Measurements from ENCODE around the gene MCHR1.
A peak's percentile ranks its signal among the peaks of the same experiment; 100 is the strongest.
"Not testable (repeated sequence)": the region's sequence is repeated elsewhere in the genome, so short reads cannot be mapped to it uniquely, and the experiment has no call there.

MCHR1 gene

DNA sequence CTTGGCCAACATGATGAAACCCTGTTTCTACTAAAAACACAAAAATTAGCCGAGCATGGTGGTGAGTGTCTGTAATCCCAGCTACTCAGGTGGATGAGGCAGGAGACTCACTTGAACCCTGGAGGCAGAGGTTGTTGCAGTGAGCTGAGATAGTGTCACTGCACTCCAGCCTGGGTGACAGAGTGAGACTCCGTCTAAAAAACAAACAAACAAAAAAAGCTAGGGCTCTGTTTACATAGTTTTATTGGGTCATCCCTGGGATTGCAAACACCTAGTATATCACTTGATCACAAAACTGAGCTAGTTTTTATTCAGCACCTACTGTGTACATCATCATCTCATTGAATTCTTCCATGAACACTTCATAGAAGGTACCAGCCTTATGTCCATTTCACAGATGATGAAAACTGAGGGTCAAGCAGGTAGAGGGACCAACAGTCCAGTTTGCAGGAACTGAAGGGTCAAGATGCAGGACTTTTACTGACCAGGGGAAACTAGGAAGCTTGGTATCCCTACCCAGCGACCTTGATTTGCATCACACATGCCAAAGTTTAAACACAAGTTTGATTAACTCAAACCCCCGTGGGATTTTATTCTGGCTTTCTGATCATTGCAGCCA lies 33.6 kb upstream of the MCHR1 start:
- H3K4me1 Mint-ChIP-seq = no peaks in the 10 kb centered on the region
- no peaks in the 10 kb centered on the region for H3K36me3 Mint-ChIP-seq (ENCODE audit: insufficient read depth)
- ATAC-seq (replicated peaks; ENCODE audit: extremely low read depth, poor library complexity, severe bottlenecking) (no peak), DNase-seq (ENCODE audit: low spot score in 2 of 2) (no peak)
- no peak overlapping the region for H3K27ac Mint-ChIP-seq (ENCODE audit: low read depth)
- no peaks in the 10 kb centered on the region for H3K27me3 Mint-ChIP-seq
- H3K4me3 Mint-ChIP-seq = no peak overlapping the region
- no peaks in the 10 kb centered on the region for H3K9me3 Mint-ChIP-seq

DNA sequence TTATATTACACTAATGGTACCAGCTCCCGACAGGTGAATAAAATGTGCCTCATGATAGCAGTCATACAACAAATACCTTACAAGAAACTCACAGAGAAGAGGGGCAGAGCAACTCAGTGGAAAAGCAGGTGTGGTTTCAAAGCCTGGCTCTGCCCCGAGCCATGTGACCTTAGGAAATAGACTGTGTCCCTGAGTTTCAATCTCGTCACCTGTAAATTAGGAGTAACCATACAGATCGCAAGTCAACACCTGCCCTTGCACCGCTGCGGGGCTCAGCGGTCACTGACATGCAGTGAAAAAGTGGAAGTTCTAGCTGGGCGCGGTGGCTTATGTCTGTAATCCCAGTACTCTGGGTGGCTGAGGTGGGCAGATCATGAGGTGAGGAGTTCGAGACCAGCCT lies 30.9 kb upstream of the MCHR1 start:
- DNase-seq (ENCODE audit: low spot score in 2 of 2) = no peak
- no peaks in the 10 kb centered on the region for H3K9me3 Mint-ChIP-seq
- no peak overlapping the region for H3K4me3 Mint-ChIP-seq
- H3K27ac Mint-ChIP-seq (ENCODE audit: low read depth) = no peak overlapping the region
- H3K4me1 Mint-ChIP-seq = peaks cover 9% of the 10 kb centered on the region
- no peaks in the 10 kb centered on the region for H3K27me3 Mint-ChIP-seq
- H3K36me3 Mint-ChIP-seq (ENCODE audit: insufficient read depth) = peaks cover 2% of the 10 kb centered on the region
- ATAC-seq (replicated peaks; ENCODE audit: extremely low read depth, poor library complexity, severe bottlenecking) = no peak

DNA sequence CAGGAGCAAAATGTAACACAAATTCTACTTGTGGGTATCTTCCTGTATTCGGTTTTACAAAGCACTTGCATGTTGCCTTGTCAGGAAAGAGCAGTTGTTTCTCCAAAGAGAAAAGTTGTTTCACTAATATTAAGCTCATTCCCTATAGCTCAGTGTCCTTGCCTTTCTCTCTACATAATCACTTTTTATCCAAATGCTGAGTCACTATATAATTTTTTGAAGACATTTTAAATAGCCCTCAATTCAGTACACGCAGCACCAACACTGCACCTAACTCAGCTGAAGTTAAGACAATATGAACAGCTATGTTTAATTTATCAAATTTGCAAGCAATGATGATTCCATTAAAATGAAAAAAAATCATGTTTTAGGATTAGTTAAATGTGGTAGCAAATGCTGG lies 28.2 kb upstream of the MCHR1 start:
- ATAC-seq (replicated peaks; ENCODE audit: extremely low read depth, poor library complexity, severe bottlenecking) (no peak), DNase-seq (ENCODE audit: low spot score in 2 of 2) (no peak)
- no peak overlapping the region for H3K27ac Mint-ChIP-seq (ENCODE audit: low read depth)
- H3K27me3 Mint-ChIP-seq = no peaks in the 10 kb centered on the region
- no peaks in the 10 kb centered on the region for H3K9me3 Mint-ChIP-seq
- peaks cover 9% of the 10 kb centered on the region for H3K4me1 Mint-ChIP-seq
- peaks cover 2% of the 10 kb centered on the region for H3K36me3 Mint-ChIP-seq (ENCODE audit: insufficient read depth)
- H3K4me3 Mint-ChIP-seq = no peak overlapping the region

DNA sequence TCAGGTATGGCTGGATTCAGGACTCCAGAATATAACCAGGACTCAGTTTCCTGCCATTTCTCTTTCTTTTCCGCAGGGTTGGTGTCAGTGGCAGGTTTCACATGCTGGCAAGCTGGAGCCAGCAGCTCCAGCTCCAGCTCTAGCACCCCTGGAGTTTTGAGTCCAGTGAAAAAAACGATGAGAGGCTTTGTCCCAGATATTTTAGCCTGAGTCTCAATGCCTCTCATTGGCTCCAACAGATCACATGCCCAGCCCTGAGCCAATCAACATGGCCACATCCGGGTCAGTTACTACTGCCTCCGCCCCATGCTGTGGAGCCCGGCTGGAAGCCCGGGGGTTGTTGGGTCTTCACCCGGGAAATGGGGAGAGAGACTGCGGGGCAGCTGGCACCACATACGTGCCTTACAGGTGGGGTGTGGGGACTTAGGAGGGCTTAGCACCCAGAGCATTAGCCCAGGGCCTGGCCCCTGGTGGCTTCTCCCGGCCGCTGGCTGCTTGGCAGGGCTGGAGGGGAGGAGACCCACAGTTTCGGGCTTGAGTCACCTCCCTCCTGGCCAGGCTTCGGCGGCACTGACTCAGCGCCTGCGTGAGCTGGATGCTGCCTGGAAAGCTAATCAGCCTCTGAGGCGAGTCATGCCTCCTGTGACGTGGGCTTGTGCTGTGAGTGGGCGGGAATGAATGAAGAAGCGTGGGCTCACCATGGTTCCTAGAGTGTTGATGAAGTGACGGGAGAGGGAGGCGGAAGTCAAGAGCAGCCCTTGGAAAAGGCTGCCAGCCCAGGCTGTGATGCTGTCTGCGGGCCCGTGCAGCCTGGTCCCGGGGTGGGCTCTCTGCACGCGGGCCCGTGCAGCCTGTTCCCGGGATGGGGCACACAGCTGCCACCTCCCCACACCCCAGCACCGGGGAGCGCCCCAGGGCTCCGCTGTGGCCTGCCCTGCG lies 27.5 kb upstream of the MCHR1 start:
- Mint-ChIP-seq H3K4me3 (peak overlapping the region; percentile 81), H3K27ac (ENCODE audit: low read depth) (peak overlapping the region; percentile 85), H3K9me3 (no peaks in the 10 kb centered on the region), H3K4me1 (peaks cover 9% of the 10 kb centered on the region), H3K36me3 (ENCODE audit: insufficient read depth) (peaks cover 2% of the 10 kb centered on the region), H3K27me3 (no peaks in the 10 kb centered on the region)
- peak; percentile 89 for ATAC-seq (replicated peaks; ENCODE audit: extremely low read depth, poor library complexity, severe bottlenecking)
- peak; percentile 33 to 48 for DNase-seq (ENCODE audit: low spot score in 2 of 2)

DNA sequence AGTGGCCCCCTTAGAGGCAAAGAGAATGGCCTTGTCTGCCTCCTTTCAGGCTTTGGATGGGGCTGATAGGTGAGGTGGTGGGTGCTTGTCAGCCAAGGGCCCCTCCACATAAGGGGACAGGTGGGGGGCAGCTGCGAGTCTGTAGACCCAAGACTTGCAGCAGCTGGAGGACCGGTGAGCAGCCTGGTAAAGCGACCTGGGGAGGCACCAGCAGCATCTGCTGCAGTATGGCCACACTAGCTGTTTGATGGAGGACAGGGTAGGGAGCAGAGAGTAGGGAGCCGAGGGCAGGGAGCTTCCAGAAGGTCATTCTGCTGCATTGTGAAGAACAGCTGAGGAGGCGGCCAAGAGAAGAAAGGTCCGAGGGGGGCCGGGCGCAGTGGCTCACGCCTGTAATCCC lies 25.9 kb upstream of the MCHR1 start:
- Mint-ChIP-seq H3K27me3 (no peaks in the 10 kb centered on the region), H3K27ac (ENCODE audit: low read depth) (no peak overlapping the region), H3K4me1 (peaks cover 9% of the 10 kb centered on the region), H3K4me3 (no peak overlapping the region), H3K36me3 (ENCODE audit: insufficient read depth) (peaks cover 2% of the 10 kb centered on the region), H3K9me3 (no peaks in the 10 kb centered on the region)
- no peak for DNase-seq (ENCODE audit: low spot score in 2 of 2)
- no peak for ATAC-seq (replicated peaks; ENCODE audit: extremely low read depth, poor library complexity, severe bottlenecking)

DNA sequence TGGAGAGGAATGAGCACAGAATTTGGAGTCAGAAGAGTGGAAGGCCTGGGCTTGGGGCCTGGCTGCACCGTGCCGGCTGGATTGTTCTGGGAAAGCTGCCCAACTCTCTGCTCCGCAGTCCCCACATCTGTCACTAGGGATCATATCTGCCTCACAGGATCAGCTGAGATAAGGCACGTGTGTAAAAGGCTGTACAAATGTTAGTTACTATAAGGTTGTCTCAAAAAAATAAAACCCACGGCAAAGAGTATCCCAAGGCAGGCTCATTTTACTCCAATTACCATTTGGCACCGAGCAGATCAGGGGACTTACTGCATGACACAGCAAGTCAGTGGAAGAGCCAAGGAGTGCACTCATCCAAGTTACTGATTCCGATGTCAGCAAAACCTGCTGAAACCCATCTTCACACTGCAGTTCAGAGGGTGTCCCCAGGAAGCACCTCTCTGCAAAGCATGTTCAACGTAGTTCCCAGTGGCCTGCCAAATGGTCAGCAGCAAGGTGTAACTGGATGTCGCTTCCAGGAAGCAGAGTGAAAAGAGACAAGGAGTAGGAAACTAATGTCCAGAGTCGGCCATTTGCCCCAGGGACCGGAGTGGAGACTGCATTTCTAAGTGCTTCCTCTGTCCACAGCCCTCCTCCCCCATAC lies 24.6 kb upstream of the MCHR1 start:
- Mint-ChIP-seq H3K9me3 (no peaks in the 10 kb centered on the region), H3K4me1 (peaks cover 9% of the 10 kb centered on the region), H3K27ac (ENCODE audit: low read depth) (no peak overlapping the region), H3K4me3 (no peak overlapping the region), H3K27me3 (no peaks in the 10 kb centered on the region), H3K36me3 (ENCODE audit: insufficient read depth) (peaks cover 2% of the 10 kb centered on the region)
- no peak for DNase-seq (ENCODE audit: low spot score in 2 of 2)
- ATAC-seq (replicated peaks; ENCODE audit: extremely low read depth, poor library complexity, severe bottlenecking) = no peak

DNA sequence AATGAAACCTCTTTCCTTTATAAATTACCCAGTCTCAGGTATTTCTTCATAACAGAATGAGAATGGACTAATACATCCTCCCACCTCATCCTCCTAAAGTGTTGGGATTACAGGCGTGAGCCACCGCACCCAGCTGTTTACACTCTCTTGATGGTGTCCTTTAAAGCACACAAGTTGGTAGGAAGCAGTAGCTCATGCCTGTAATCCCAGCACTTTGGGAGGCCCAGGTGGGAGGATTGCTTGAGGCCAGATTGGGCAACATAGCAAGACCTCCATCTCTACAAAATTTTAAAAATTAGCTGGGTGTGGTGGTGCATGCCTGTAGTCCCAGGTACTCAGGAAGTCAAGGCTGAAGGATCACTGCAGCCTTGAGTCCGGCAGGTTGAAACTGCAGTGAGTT lies 23.3 kb upstream of the MCHR1 start:
- not testable (repeated sequence) for DNase-seq (ENCODE audit: low spot score in 2 of 2); H3K9me3 Mint-ChIP-seq; H3K27me3 Mint-ChIP-seq; H3K4me3 Mint-ChIP-seq; H3K36me3 Mint-ChIP-seq (ENCODE audit: insufficient read depth); ATAC-seq (replicated peaks; ENCODE audit: extremely low read depth, poor library complexity, severe bottlenecking); H3K27ac Mint-ChIP-seq (ENCODE audit: low read depth); H3K4me1 Mint-ChIP-seq

DNA sequence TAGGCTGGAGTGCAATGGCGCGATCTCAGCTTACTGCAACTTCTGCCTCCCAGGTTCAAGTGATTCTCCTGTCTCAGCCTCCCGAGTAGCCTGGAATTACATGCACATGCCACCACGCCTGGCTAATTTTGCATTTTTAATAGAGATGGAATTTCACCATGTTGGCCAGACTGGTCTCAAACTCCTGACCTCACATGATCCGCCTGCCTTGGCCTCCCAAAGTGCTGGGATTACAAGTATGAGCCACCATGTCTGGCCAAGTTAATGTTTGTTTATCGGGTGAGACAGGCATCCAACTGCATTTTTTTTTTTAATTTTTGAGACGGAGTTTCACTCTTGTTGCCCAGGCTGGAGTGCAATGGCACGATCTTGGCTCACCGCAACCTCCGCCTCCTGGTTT lies 22.6 kb upstream of the MCHR1 start:
- not testable (repeated sequence) for DNase-seq (ENCODE audit: low spot score in 2 of 2); H3K36me3 Mint-ChIP-seq (ENCODE audit: insufficient read depth); H3K27ac Mint-ChIP-seq (ENCODE audit: low read depth); H3K9me3 Mint-ChIP-seq; H3K4me1 Mint-ChIP-seq; ATAC-seq (replicated peaks; ENCODE audit: extremely low read depth, poor library complexity, severe bottlenecking); H3K27me3 Mint-ChIP-seq; H3K4me3 Mint-ChIP-seq

DNA sequence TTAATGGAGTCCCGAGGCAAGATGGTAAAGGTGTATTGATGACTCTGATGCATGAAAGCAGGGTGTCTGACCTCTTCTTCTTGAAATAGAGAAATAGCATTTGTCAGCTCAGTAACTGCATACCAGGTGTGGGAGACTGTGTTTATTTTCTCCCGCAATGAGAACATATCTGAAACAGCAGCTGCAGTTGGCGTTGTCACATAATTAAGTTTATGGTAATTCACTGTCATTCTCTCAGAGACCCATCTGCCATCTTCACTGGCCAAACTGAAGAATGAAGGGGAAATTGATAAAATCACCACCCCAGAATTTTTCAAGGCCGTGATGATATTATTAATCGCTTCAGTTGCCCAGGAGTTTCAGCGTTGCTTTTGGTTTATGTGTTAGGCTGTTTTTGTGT lies 20.1 kb upstream of the MCHR1 start:
- ATAC-seq (replicated peaks; ENCODE audit: extremely low read depth, poor library complexity, severe bottlenecking) (no peak), DNase-seq (ENCODE audit: low spot score in 2 of 2) (no peak)
- H3K27me3 Mint-ChIP-seq = no peaks in the 10 kb centered on the region
- no peaks in the 10 kb centered on the region for H3K4me1 Mint-ChIP-seq
- H3K9me3 Mint-ChIP-seq = no peaks in the 10 kb centered on the region
- no peaks in the 10 kb centered on the region for H3K36me3 Mint-ChIP-seq (ENCODE audit: insufficient read depth)
- H3K4me3 Mint-ChIP-seq = no peak overlapping the region
- no peak overlapping the region for H3K27ac Mint-ChIP-seq (ENCODE audit: low read depth)

DNA sequence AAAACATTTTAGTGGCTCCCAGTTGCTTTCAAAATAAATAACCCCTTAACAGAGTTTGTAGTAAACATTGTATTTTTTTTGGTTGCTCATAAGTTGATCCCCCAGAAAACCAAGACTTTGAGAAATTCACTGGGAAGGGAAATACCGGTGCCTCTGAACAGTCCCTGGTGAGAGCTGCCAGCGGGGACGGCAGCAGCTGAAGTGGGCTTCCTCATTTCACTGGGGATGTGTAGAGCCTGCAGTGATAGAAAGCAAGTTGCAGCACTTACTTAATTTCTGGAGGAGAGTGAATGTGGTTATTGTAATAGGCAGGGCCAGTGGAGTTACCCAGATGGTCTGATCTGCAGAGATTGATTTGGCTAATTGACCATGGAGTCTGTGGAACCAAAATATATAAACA lies 18.6 kb upstream of the MCHR1 start:
- no peak for ATAC-seq (replicated peaks; ENCODE audit: extremely low read depth, poor library complexity, severe bottlenecking)
- Mint-ChIP-seq H3K9me3 (no peaks in the 10 kb centered on the region), H3K4me1 (no peaks in the 10 kb centered on the region), H3K4me3 (no peak overlapping the region), H3K27ac (ENCODE audit: low read depth) (no peak overlapping the region), H3K27me3 (no peaks in the 10 kb centered on the region), H3K36me3 (ENCODE audit: insufficient read depth) (no peaks in the 10 kb centered on the region)
- DNase-seq (ENCODE audit: low spot score in 2 of 2) = no peak

DNA sequence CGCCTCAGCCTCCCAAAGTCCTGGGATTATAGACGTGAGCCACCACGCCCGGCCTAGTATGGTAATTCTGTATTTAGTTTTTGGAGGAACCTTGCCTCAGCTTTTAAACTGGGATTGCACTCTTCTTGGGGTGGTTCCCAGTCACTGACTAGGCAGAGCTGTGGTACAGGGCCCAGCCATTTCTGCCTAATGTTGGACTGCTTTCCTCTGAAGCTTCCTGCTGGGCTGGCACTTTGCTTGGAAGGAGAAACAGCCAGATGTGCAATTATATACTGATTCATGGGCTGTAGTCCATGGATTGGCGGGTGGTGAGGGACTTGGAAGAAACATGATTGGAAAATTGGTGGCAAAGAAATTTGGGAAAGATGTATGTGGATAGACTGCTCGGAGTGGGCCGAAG lies 17.6 kb upstream of the MCHR1 start:
- Mint-ChIP-seq H3K4me3 (no peak overlapping the region), H3K36me3 (ENCODE audit: insufficient read depth) (no peaks in the 10 kb centered on the region), H3K9me3 (no peaks in the 10 kb centered on the region), H3K27me3 (no peaks in the 10 kb centered on the region), H3K27ac (ENCODE audit: low read depth) (no peak overlapping the region), H3K4me1 (no peaks in the 10 kb centered on the region)
- ATAC-seq (replicated peaks; ENCODE audit: extremely low read depth, poor library complexity, severe bottlenecking) = no peak
- no peak for DNase-seq (ENCODE audit: low spot score in 2 of 2)

DNA sequence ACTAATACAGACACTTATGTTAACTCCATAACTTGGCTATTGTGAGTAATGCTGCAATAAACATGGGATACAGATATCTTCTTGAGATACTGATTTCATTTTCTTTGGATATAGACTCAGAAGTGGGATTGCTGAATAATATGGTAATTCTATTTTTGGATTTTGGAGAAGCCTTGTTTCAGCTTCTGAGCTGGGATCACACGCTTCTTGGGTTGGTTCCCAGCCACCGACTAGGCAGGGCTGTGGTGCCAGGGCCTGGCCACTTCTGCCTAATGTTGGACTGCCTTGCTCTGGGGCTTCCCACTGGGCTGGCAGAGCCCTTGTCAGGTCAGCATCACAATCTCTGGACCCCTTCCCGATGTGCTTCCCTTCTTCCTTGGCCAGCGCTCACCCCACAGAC lies 14.0 kb upstream of the MCHR1 start:
- H3K9me3 Mint-ChIP-seq = no peaks in the 10 kb centered on the region
- DNase-seq (ENCODE audit: low spot score in 2 of 2) (no peak), ATAC-seq (replicated peaks; ENCODE audit: extremely low read depth, poor library complexity, severe bottlenecking) (no peak)

More for the DNA sequence above, 14.0 kb upstream of the MCHR1 start:
- Mint-ChIP-seq H3K27me3 (no peaks in the 10 kb centered on the region), H3K4me3 (no peak overlapping the region), H3K36me3 (ENCODE audit: insufficient read depth) (peaks cover 3% of the 10 kb centered on the region), H3K27ac (ENCODE audit: low read depth) (no peak overlapping the region), H3K4me1 (peaks cover 7% of the 10 kb centered on the region)

All from central memory CD8-positive, alpha-beta T cell (primary cell).